Brain microvascular endothelial cell (primary cell): ENCODE results near the gene IRF8.

Experiments
- DNase-seq: peaks from one replicate; pipeline ENCODE4 v3.0.0-alpha.2; 2020
- H3K27ac ChIP-seq: fragments of 250-450 bp; sonication (Bioruptor Pico); 2 replicates; pipeline ENCODE4 v1.5.1; 2020; ENCODE audit warnings: mild to moderate bottlenecking, moderate library complexity
- H3K27me3 ChIP-seq: fragments of 250-450 bp; sonication (Bioruptor Pico); replicated peaks from 2 replicates; pipeline ENCODE4 v1.5.1; 2020; ENCODE audit warnings: mild to moderate bottlenecking
- H3K36me3 ChIP-seq: fragments of 250-450 bp; sonication (Bioruptor Pico); replicated peaks from 2 replicates; pipeline ENCODE4 v1.5.1; 2020; ENCODE audit warnings: mild to moderate bottlenecking
- H3K4me3 ChIP-seq: 2 replicates; pipeline ENCODE4 v1.5.1; 2011; ENCODE audit warnings: low read depth, mild to moderate bottlenecking, control low read depth, low read length, moderate library complexity
- CTCF ChIP-seq: IDR thresholded peaks from 2 replicates; pipeline ENCODE4 v1.5.1; 2011; ENCODE audit warnings: low read depth, mild to moderate bottlenecking, moderate library complexity, low read length, control low read depth, inconsistent platforms; ENCODE audit errors: missing control alignments
- in situ Hi-C: cut with HindIII; loops from 2 replicates; pipeline ENCODE4 v1.10.0; 2017; ENCODE audit warnings: low sequenced_read_pairs, low pct_ligation_motif_present

IRF8 gene

DNA sequence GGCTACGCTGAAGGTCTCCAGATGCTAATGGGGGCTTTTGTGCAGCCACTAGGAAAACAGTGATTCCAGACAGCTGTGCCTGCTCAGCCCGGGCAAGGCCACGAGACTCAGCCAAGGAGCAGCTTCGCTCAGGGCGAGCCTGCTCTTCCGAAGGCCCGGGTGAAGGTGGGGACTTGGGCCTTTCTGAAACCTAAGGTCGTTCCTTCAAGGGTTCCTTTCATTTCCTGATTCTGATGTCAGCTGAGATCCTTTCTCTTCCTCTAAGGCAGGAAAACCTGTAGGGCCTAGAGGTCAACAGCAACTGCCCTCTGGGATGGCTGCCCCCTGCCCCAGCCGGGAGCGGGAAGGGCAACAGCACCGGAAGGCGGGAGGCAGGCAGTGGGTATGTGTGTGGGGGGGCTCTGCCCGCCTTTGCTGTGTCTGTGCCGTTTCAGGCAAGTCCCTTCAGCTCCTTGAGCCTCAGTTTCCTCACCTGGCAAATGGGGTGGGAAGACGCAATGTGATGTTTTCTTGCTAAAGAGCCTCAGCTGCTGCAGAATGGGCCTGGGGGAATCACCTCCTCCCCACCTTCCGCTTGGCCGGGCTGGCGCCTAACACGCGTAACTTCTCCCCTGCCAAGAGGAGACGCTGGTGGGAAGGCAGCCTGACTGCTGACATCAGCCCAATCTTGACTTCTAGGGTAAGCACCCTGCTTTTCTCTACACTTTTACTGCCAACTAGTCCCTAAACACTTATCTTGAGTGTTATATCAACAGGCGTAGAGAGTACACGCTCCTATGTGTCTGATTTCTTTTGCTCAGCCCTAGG lies 32.8 kb downstream of the IRF8 start:
- DNase-seq: no peak
- H3K27me3 ChIP-seq: peaks cover 19% of the 10 kb centered on the region
- H3K36me3 ChIP-seq: no peaks in the 10 kb centered on the region
- TF ChIP-seq CTCF: no peak
- in situ Hi-C loops: no loop called here
- no peak overlapping the region for H3K27ac ChIP-seq
- H3K4me3 ChIP-seq: no peak overlapping the region

GRCh38 chr16:85934210-85934609 lies 35.2 kb downstream of the IRF8 start:
- TF ChIP-seq CTCF: no peak
- no peak for DNase-seq
- Histone ChIP-seq H3K27ac (no peak overlapping the region), H3K4me3 (no peak overlapping the region), H3K36me3 (no peaks in the 10 kb centered on the region), H3K27me3 (peaks cover 4% of the 10 kb centered on the region)
- in situ Hi-C loops: no loop called here

DNA sequence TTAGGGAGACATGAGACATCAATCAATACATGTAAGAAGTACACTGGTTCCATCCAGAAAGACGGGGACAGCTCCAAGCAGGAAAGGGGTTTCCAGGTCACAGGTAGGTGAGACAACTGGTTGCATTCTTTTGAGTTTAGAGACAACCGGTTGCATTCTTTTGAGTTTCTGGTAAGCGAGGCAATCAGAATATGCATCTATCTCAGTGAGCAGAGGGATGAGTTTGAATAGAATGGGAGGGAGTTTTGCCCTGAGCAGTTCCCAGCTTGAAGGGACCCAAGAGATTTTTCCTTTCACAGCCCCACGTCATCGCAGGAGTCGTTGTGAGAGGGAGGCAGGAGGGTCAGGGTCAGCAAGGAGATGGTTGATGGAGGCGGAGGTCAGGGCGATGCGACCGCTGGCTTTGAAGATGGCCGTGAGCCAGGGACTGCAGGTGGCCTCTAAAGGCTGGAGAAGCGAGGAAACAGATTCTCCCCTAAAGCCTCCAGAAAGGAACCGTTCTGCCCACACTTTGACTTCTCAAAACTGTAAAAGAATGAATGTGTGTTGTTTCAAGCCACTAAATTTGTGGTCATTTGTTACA lies 36.5 kb downstream of the IRF8 start:
- H3K27me3 ChIP-seq: peaks cover 3% of the 10 kb centered on the region
- no peak for DNase-seq
- no peaks in the 10 kb centered on the region for H3K36me3 ChIP-seq
- TF ChIP-seq CTCF: no peak
- no peak overlapping the region for H3K4me3 ChIP-seq
- no peak overlapping the region for H3K27ac ChIP-seq
- in situ Hi-C loops: no loop called here

DNA sequence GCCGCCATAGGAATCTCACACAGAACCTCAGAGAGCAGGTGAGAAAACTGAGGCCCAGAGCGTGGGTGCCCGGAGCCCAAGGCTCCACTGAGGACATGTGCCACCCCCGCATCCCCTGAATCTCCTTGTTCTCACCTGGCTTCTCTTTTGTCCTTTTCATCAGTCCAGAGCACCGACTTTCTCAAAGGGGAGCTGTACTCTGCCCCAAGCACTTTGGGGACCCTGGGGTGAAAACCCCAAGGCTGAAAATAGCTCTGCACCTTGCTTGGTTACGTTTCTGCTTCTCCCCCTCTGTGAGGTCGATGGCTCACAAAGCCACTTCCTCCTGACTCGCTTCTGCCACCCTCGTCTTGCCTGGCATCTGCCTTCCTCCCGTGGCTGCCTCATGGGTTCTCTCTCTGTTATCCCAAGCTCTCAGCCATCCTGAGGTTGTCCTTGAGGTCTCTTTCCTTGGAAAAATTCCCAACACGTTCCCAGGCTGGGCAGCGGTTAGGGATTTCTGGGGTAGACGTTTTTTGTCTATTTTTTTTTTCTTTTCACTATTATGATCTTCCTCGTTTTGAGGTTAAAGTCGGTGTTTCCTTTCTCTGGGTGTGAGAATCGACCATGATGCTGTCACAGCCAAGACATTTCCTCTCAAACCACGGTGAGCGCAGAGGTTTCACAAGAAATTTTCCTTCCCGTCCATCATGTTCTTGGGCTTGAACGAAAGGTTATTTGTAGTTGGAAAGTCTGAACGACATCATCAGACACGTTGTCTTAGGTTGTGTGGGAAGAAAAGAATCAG lies 37.2 kb downstream of the IRF8 start:
- DNase-seq: no peak
- Histone ChIP-seq H3K27ac (no peak overlapping the region), H3K36me3 (no peaks in the 10 kb centered on the region), H3K4me3 (no peak overlapping the region), H3K27me3 (peaks cover 3% of the 10 kb centered on the region)
- TF ChIP-seq CTCF: no peak
- in situ Hi-C loops: no loop called here

DNA sequence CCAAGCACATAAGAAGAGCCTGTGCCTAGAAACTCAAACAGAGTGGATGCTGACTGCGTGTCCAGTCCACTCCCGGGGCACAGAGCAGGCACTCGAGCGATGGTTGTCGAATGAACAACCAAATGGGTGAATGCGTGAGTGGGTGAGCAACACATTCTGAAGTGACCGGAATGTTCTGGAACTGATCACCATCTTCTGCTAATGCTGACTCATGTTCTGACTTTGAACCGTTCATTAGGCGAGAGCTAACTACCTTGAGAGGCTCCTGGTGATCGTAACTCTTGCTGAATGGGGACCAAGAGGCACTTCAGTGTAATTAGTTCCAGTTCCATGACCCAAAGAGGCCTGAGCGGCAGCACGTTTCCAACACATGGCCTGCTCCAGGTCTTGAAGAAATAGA lies 37.9 kb downstream of the IRF8 start:
- no peak for TF ChIP-seq CTCF
- H3K4me3 ChIP-seq: no peak overlapping the region
- H3K27ac ChIP-seq: no peak overlapping the region
- H3K36me3 ChIP-seq: no peaks in the 10 kb centered on the region
- H3K27me3 ChIP-seq: peaks cover 3% of the 10 kb centered on the region
- in situ Hi-C loops: no loop called here
- DNase-seq: no peak
